ENCODE data around the gene SCLT1. TPM values are rescaled to one million over a fixed set of nuclear protein-coding genes. Genes with fewer than 3 reads are reported as not detected.

The SCLT1 gene
- total and polyA plus RNA-seq, 2 of the 4 experiments (the other 2 are of a cell fraction), result 4.9 to 7.7 TPM

DNA sequence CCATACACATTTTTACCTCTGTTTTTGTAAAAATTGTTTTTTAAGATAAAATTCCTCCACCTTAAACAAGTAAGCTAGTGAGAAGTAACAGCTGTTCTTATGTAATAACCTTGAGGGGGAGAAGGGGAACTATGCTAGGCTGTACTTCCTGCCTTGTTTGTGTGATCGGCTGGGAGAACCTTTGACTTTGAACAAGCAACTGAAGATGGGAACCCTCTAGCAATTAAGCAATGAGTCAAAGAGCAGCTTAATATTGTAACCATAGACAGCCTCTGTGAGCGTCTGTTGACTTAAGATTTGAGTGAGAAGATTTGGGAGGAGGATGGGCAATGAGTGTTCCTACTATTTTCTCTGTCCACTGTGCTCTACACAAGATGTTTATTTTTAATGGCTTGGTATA is 135.1 kb downstream of the SCLT1 start:
- H4K5ac ChIP-seq (ENCODE audit: low read depth, low read length), result no peak overlapping the region
- H3K56ac ChIP-seq (ENCODE audit: extremely low read depth, insufficient read depth, low read length), result no peak overlapping the region
- no peak overlapping the region for H3K27ac ChIP-seq (ENCODE audit: insufficient read depth, low read length)
- no peak for TF ChIP-seq SMC3 (IDR thresholded peaks at IDR 0.05; ENCODE audit: low read depth, low read length)
- no peak for TF ChIP-seq BHLHE40 (IDR thresholded peaks at IDR 0.05; ENCODE audit: low read depth, low read length)
- no peak for TF ChIP-seq RCOR1 (IDR thresholded peaks at IDR 0.05; ENCODE audit: insufficient replicate concordance, low read length)
- no peak for TF ChIP-seq CHD1 (IDR thresholded peaks at IDR 0.05; ENCODE audit: low read depth, low read length)
- TF ChIP-seq, protein P1, sequence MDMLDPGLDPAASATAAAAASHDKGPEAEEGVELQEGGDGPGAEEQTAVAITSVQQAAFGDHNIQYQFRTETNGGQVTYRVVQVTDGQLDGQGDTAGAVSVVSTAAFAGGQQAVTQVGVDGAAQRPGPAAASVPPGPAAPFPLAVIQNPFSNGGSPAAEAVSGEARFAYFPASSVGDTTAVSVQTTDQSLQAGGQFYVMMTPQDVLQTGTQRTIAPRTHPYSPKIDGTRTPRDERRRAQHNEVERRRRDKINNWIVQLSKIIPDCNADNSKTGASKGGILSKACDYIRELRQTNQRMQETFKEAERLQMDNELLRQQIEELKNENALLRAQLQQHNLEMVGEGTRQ (IDR thresholded peaks at IDR 0.05; ENCODE audit: low read depth, low read length), result no peak
- TF ChIP-seq RAD21 (IDR thresholded peaks at IDR 0.05; ENCODE audit: low read length), result no peak
- no peak for TF ChIP-seq POLR2A (IDR thresholded peaks at IDR 0.05; ENCODE audit: low read depth, low read length)
- TF ChIP-seq RFX5 (IDR thresholded peaks at IDR 0.05; ENCODE audit: low read depth, low read length), result no peak
- H3K4me2 ChIP-seq (ENCODE audit: low read depth, low read length), result no peak overlapping the region
- H3K14ac ChIP-seq (replicated peaks; ENCODE audit: low read depth, low read length), result no peak overlapping the region
- no peak overlapping the region for H3K23ac ChIP-seq (ENCODE audit: low read depth, low read length)
- no peak overlapping the region for H2AK9ac ChIP-seq (replicated peaks; ENCODE audit: low read depth, low read length, poor library complexity)
- H4K8ac ChIP-seq (ENCODE audit: low read depth in 2 of 2, low read length in 2 of 2), result no peak overlapping the region
- no peak overlapping the region for H3K9ac ChIP-seq (ENCODE audit: low read depth, low read length)
- no peaks in the 10 kb centered on the region for H3K9me3 ChIP-seq (ENCODE audit: control insufficient read depth, insufficient read depth, low read length)
- ATAC-seq (ENCODE audit: low read depth) (no peak), DNase-seq (peak; percentile 6)
- H3K4me3 ChIP-seq (ENCODE audit: insufficient read depth, low read depth, low read length), result no peak overlapping the region
- H4K91ac ChIP-seq (ENCODE audit: insufficient read depth, low read depth, low read length), result no peak overlapping the region
- in situ Hi-C loops (cut with MboI; ENCODE audit: low sequenced_read_pairs), result no loop called here
- no peaks in the 10 kb centered on the region for H4K20me1 ChIP-seq (ENCODE audit: insufficient read depth, low read length)
- no peak overlapping the region for H2BK5ac ChIP-seq (ENCODE audit: low read depth, low read length, poor library complexity, severe bottlenecking)
- ChIA-PET CTCF (no interaction called here), POLR2A (ENCODE audit: unreplicated experiment) (no interaction called here)
- no TSS peak for BruUV-seq (replicated peaks)
- no peak overlapping the region for H2BK15ac ChIP-seq (ENCODE audit: low read depth, low read length)
- WGBS, 2 experiments (ENCODE audit: extremely low coverage in 2 of 2, insufficient read length in 1 of 2), result no CpG with 5 or more reads among the region's 2 CpGs
- no peak overlapping the region for H2BK20ac ChIP-seq (ENCODE audit: low read depth, low read length)
- intact Hi-C loops (cut with micrococcal nuclease), result no loop called here
- no peak overlapping the region for H2AFZ ChIP-seq (replicated peaks; ENCODE audit: low read length, poor library complexity)
- H3K4me1 ChIP-seq (ENCODE audit: control insufficient read depth, insufficient read depth, low read length), result no peaks in the 10 kb centered on the region
- no peaks in the 10 kb centered on the region for H3K36me3 ChIP-seq (ENCODE audit: control insufficient read depth, insufficient read depth, low read length)
- H2AK5ac ChIP-seq (ENCODE audit: low read depth, low read length), result no peak overlapping the region
- H3K27me3 ChIP-seq (ENCODE audit: control insufficient read depth, insufficient read depth, low read length), result no peaks in the 10 kb centered on the region
- dilution Hi-C loops (cut with HindIII; ENCODE audit: low sequenced_read_pairs, unreplicated experiment), result no loop called here
- H3K9me1 ChIP-seq (ENCODE audit: insufficient read depth, low read length), result no peaks in the 10 kb centered on the region
- no peaks in the 10 kb centered on the region for H3K79me1 ChIP-seq (ENCODE audit: low read depth in 1 of 2, low read length in 2 of 2)
- H3K18ac ChIP-seq (ENCODE audit: low read depth, low read length), result no peak overlapping the region
- no peak overlapping the region for H2BK120ac ChIP-seq (ENCODE audit: low read depth, low read length)
- H3K4ac ChIP-seq (ENCODE audit: low read depth, low read length), result no peak overlapping the region
